Activated CD4-positive, CD25-positive, alpha-beta regulatory T cell treated with anti-CD3 and anti-CD28 coated beads, Interleukin-2, amount 50 U/mL, for 16 hours (primary cell): Measurements from ENCODE around the gene SYNJ1.
"Not testable (repeated sequence)": the region's sequence is repeated elsewhere in the genome, so short reads cannot be mapped to it uniquely, and the experiment has no call there.

Experiments used
- DNase-seq: peaks from one replicate; pipeline ENCODE4 v3.0.0-alpha.2; 2020; ENCODE audit warnings: low read depth, low spot score

Gene SYNJ1

GRCh38 chr21:32733990-32734613 lies 6.3 kb upstream of the SYNJ1 start:
- no peak for DNase-seq

GRCh38 chr21:32733356-32733755 lies 5.5 kb upstream of the SYNJ1 start:
- DNase-seq = no peak

- no peak for DNase-seq
Observed at GRCh38 chr21:32732544-32732943, 4.7 kb upstream of the SYNJ1 start.

GRCh38 chr21:32728848-32729247 lies 1.0 kb upstream of the SYNJ1 start:
- DNase-seq = no peak

- DNase-seq = no peak
Observed at GRCh38 chr21:32728456-32728839, 635 bp upstream of the SYNJ1 start.

GRCh38 chr21:32726839-32727686 lies 750 bp downstream of the SYNJ1 start:
- DNase-seq = no peak

GRCh38 chr21:32719085-32719484 lies 8.7 kb downstream of the SYNJ1 start:
- DNase-seq = no peak

GRCh38 chr21:32717851-32718316 lies 9.9 kb downstream of the SYNJ1 start:
- no peak for DNase-seq

GRCh38 chr21:32716486-32716885 lies 11.3 kb downstream of the SYNJ1 start:
- no peak for DNase-seq

- DNase-seq = no peak
Observed at GRCh38 chr21:32713726-32714125, 14.1 kb downstream of the SYNJ1 start.

- no peak for DNase-seq
Observed at GRCh38 chr21:32712641-32713040, 15.2 kb downstream of the SYNJ1 start.

GRCh38 chr21:32712043-32712442 lies 15.8 kb downstream of the SYNJ1 start:
- DNase-seq = no peak

- DNase-seq = no peak
Observed at GRCh38 chr21:32710987-32711386, 16.8 kb downstream of the SYNJ1 start.

GRCh38 chr21:32710069-32710784 lies 17.6 kb downstream of the SYNJ1 start:
- no peak for DNase-seq

- no peak for DNase-seq
Observed at GRCh38 chr21:32708069-32708468, 19.7 kb downstream of the SYNJ1 start.

- no peak for DNase-seq
Observed at GRCh38 chr21:32705901-32706300, 21.9 kb downstream of the SYNJ1 start.

GRCh38 chr21:32705139-32705538 lies 22.7 kb downstream of the SYNJ1 start:
- no peak for DNase-seq

- no peak for DNase-seq
Observed at GRCh38 chr21:32702702-32703101, 25.1 kb downstream of the SYNJ1 start.

- no peak for DNase-seq
Observed at GRCh38 chr21:32698971-32699693, 28.7 kb downstream of the SYNJ1 start.

- no peak for DNase-seq
Observed at GRCh38 chr21:32698286-32698685, 29.5 kb downstream of the SYNJ1 start.

GRCh38 chr21:32695482-32695881 lies 32.3 kb downstream of the SYNJ1 start:
- not testable (repeated sequence) for DNase-seq

GRCh38 chr21:32693581-32693980 lies 34.2 kb downstream of the SYNJ1 start:
- DNase-seq = no peak
